GM12878 (cell line): ENCODE data around the gene TMEM72. TPM values are rescaled to one million over a fixed set of nuclear protein-coding genes. Genes with fewer than 3 reads are reported as not detected.

Experiments
- ATAC-seq: fragments of 200-7000 bp; cut with Tn5 transposase; 3 replicates; pipeline ENCODE4 v1.9.1; 2020; ENCODE audit warnings: mild to moderate bottlenecking, moderate library complexity
- BruUV-seq: library from RNA; stranded (reverse); fragments of 400-500 nt; replicated peaks from 2 replicates; lab custom pipeline; 2021; lab: Mats Ljungman, UMichigan
- CTCF ChIA-PET: fragments of 300-600 bp; sonication (Branson Sonifier 250); formaldehyde crosslinking; extraction: SDS; loops from one replicate; lab custom pipeline; 2021; ENCODE audit warnings: inconsistent platforms; lab: Yijun Ruan, JAX
- POLR2A ChIA-PET: fragments of 350-600 bp; formaldehyde crosslinking; extraction: SDS; loops from one replicate; lab custom pipeline; 2021; ENCODE audit warnings: inconsistent platforms; lab: Charles Lee
- RAD21 ChIA-PET: fragments of 300-600 bp; sonication (Branson Sonifier 250); formaldehyde crosslinking; loops from one replicate; lab custom pipeline; 2023; ENCODE audit warnings: antibody characterized with exemption; ENCODE audit not compliant: unreplicated experiment; lab: Charles Lee
- SMC1A ChIA-PET: fragments of 300-600 bp; sonication (Branson Sonifier 250); formaldehyde crosslinking; loops from one replicate; lab custom pipeline; 2023; ENCODE audit not compliant: unreplicated experiment, uncharacterized antibody; lab: Charles Lee
- DNase-seq: peaks from one replicate; pipeline ENCODE4 v3.0.0-alpha.2; 2011; ENCODE audit warnings: low read depth, low spot score
- FAIRE-seq: peaks from 3 replicates; lab custom pipeline; 2011; peaks lifted over from hg19 to GRCh38; lab: Jason Lieb, UNC
- H2AFZ ChIP-seq: 2 replicates; pipeline ENCODE4 v1.6.0; 2011; ENCODE audit warnings: low read depth, low read length, control low read depth; ENCODE audit not compliant: control insufficient read depth
- H3K27ac ChIP-seq: 2 replicates; pipeline ENCODE4 v1.5.1; 2011; ENCODE audit warnings: control low read depth; ENCODE audit not compliant: control insufficient read depth, insufficient read depth
- H3K27me3 ChIP-seq, 2 experiments: replicated peaks in 1 of 2; 2 replicates each; pipeline versions ENCODE4 v1.6.0 to v1.6.1; 2011; ENCODE audit warnings: low read length in 1 of 2; ENCODE audit not compliant: control insufficient read depth in 2 of 2, insufficient read depth in 2 of 2
- H3K36me3 ChIP-seq, 2 experiments: 2 replicates each; pipeline ENCODE4 v1.5.1; 2011; ENCODE audit warnings: low read length in 1 of 2; ENCODE audit not compliant: control insufficient read depth in 2 of 2, insufficient read depth in 2 of 2
- H3K4me1 ChIP-seq: 2 replicates; pipeline ENCODE4 v1.6.1; 2011; ENCODE audit warnings: mild to moderate bottlenecking, low read length, moderate library complexity, mixed read lengths; ENCODE audit not compliant: control insufficient read depth, insufficient read depth
- H3K4me2 ChIP-seq: 2 replicates; pipeline ENCODE4 v1.6.0; 2011; ENCODE audit warnings: control low read depth; ENCODE audit not compliant: control insufficient read depth, insufficient read depth
- H3K4me3 ChIP-seq: fragments of 200-600 bp; sonication (generic); 2 replicates; pipeline ENCODE4 v1.5.1; 2016
- H3K79me2 ChIP-seq: 2 replicates; pipeline ENCODE4 v1.6.0; 2011; ENCODE audit warnings: low read length; ENCODE audit not compliant: control insufficient read depth, insufficient read depth
- H3K9ac ChIP-seq: 2 replicates; pipeline ENCODE4 v1.8.0; 2011; ENCODE audit warnings: low read length, control low read depth, mixed read lengths; ENCODE audit not compliant: control insufficient read depth, insufficient read depth
- H3K9me3 ChIP-seq: replicated peaks from 3 replicates; pipeline ENCODE4 v1.5.1; 2011; ENCODE audit warnings: mild to moderate bottlenecking, low read length; ENCODE audit not compliant: control insufficient read depth, insufficient read depth
- H4K20me1 ChIP-seq: 2 replicates; pipeline ENCODE4 v1.6.0; 2011; ENCODE audit not compliant: control insufficient read depth, insufficient read depth
- CREB1 ChIP-seq: IDR thresholded peaks from 2 replicates; pipeline ENCODE4 v1.6.1; 2012; ENCODE audit warnings: low read depth, mild to moderate bottlenecking, inconsistent platforms
- EGR1 ChIP-seq, 2 experiments: IDR thresholded peaks; 1 replicate in 1 of 2; 2 replicates in 1 of 2; pipeline ENCODE4 v1.6.1; 2011 to 2012; ENCODE audit warnings: low read depth in 2 of 2, low read length in 2 of 2, borderline replicate concordance in 1 of 2, mild to moderate bottlenecking in 1 of 2, moderate library complexity in 1 of 2
- IKZF2 ChIP-seq, 2 experiments: fragments of 450-650 bp; IDR thresholded peaks; 2 replicates each; pipeline ENCODE4 v1.6.1; 2017; ENCODE audit warnings: mild to moderate bottlenecking in 2 of 2, moderate library complexity in 2 of 2
- NBN ChIP-seq: fragments of 450-650 bp; IDR thresholded peaks from 2 replicates; pipeline ENCODE4 v1.6.1; 2016
- NR2F1 ChIP-seq: fragments of 450-650 bp; conservative IDR thresholded peaks from 2 replicates; pipeline ENCODE4 v1.6.1; 2017; ENCODE audit warnings: mild to moderate bottlenecking
- PML ChIP-seq: IDR thresholded peaks from 2 replicates; pipeline ENCODE4 v1.6.1; 2012; ENCODE audit warnings: low read length, inconsistent platforms
- RFX5 ChIP-seq: IDR thresholded peaks from 2 replicates; pipeline ENCODE4 v1.6.1; 2011; ENCODE audit warnings: low read depth, low read length, improper control_type of control experiment
- SIX5 ChIP-seq: IDR thresholded peaks from 2 replicates; pipeline ENCODE4 v1.6.1; 2011; ENCODE audit warnings: mild to moderate bottlenecking, low read depth, low read length, moderate library complexity; ENCODE audit not compliant: severe bottlenecking
- SMARCA5 ChIP-seq: fragments of 450-650 bp; IDR thresholded peaks from 2 replicates; pipeline ENCODE4 v1.6.1; 2017; ENCODE audit warnings: mild to moderate bottlenecking
- SMC3 ChIP-seq: IDR thresholded peaks from 2 replicates; pipeline ENCODE4 v1.6.1; 2011; ENCODE audit warnings: low read length, improper control_type of control experiment, borderline replicate concordance
- TCF12 ChIP-seq: IDR thresholded peaks from 2 replicates; pipeline ENCODE4 v1.6.1; 2011; ENCODE audit warnings: low read depth, mild to moderate bottlenecking, low read length
- ZNF24 ChIP-seq: fragments of 450-650 bp; IDR thresholded peaks from 2 replicates; pipeline ENCODE4 v1.6.1; 2017; ENCODE audit warnings: antibody characterized with exemption, mild to moderate bottlenecking
- WGBS: methylation state at CpG from one replicate; pipeline ENCODE4 v1.1.6; 2016; ENCODE audit warnings: low lambda C conversion rate; ENCODE audit not compliant: insufficient replicate concordance, insufficient coverage; ENCODE audit errors: missing lambda C conversion rate; 5-methylcytosine and 5-hydroxymethylcytosine counted together
- in situ Hi-C: fragments of 300-500 bp; cut with MboI; formaldehyde crosslinking; loops from 9 replicates; pipeline ENCODE4 v1.14.3; 2018; ENCODE audit warnings: mixed read lengths
- intact Hi-C: fragments of 100-400 bp; cut with micrococcal nuclease; formaldehyde crosslinking; loops from one replicate; pipeline ENCODE4 v1.14.2; 2022; ENCODE audit not compliant: unreplicated experiment
- polyA plus RNA-seq, 11 experiments: library from polyadenylated mRNA; depleted of rRNA in 4 of 11; unstranded in 6 of 11; stranded (reverse) in 5 of 11; fragments of >200 nt; fragmentation: Nextera tagmentation in 4 of 11; fragmentation: Illumina TruSeq in 1 of 11; extraction: Ambion mirVana in 4 of 11; extraction: Trizol in 1 of 11; gene quantifications; 1 replicate in 1 of 11; 2 replicates in 10 of 11; pipeline versions ENCODE4 v1.2.1 to v1.2.3, GENCODE V29; 2011 to 2016; ENCODE audit warnings: inconsistent platforms in 2 of 11, missing spikeins in 2 of 11, low read depth in 1 of 11
- total RNA-seq, 4 experiments: library from RNA; depleted of rRNA in 3 of 4; stranded (reverse); fragments of >200 nt in 3 of 4; fragmentation: Illumina TruSeq in 1 of 4; extraction: Trizol in 1 of 4; gene quantifications; 2 replicates each; pipeline versions ENCODE4 v1.2.1 to v1.2.3, GENCODE V29; 2013 to 2021
- TF ChIP-seq, protein P1 (sequence below): IDR thresholded peaks from 2 replicates; pipeline ENCODE4 v1.6.1; 2011; ENCODE audit warnings: mild to moderate bottlenecking, low read depth, low read length, moderate library complexity; ENCODE audit not compliant: insufficient replicate concordance
- TF ChIP-seq, protein P2 (sequence below): fragments of 450-650 bp; IDR thresholded peaks from 2 replicates; pipeline ENCODE4 v1.6.1; 2017; ENCODE audit warnings: mild to moderate bottlenecking, moderate library complexity
- TF ChIP-seq, protein P3 (sequence below): IDR thresholded peaks from 2 replicates; pipeline ENCODE4 v1.6.1; 2012; ENCODE audit warnings: low read length, inconsistent platforms
- TF ChIP-seq, protein P4 (sequence below): IDR thresholded peaks from 2 replicates; pipeline ENCODE4 v1.6.1; 2012; ENCODE audit warnings: low read depth, low read length, improper control_type of control experiment

Gene TMEM72
- total and polyA plus RNA-seq, 10 of the 15 experiments (the other 5 are each of a cell fraction or from before 2014, with no cell fraction given) = 0.12 TPM; not detected in 9

DNA sequence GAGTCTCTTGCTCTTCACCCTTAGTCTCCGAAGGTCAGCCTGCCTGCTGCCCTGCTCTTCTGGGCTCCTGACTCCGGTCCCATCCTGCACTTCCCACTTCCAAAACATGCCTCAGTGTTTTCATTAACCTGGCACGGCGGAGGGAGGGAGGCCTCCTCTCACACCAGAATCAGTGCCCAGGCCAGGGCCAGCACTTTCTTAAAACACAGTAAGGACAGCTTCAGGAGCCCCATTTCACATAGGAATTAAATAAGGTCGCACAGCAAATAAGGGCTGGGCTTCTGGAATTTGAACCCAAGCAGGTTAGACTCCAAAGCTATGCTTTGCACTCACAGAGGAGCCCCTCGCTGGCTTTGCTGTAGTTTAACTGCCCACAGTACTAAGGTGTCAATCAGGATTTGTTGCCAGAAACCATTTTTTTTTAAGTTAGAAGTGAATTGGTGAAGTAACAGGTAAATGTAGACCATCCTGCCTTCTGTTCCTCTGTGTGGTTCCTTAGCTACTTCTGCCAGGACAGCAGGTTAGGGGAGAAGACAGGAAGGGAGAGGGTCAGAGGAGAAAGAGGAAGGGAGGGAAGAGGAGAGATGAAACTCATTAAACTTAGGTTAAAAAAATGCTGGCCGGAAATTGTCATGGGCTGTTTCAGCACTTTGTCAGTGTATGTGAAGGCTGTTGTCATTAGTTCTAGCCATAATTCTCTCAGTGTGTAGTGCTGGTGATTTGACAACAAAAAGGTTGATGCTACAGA lies 49.5 kb downstream of the TMEM72 start:
- H3K9ac ChIP-seq = peak overlapping the region; percentile 47
- H3K36me3 ChIP-seq = no peaks in the 10 kb centered on the region
- no peaks in the 10 kb centered on the region for H3K9me3 ChIP-seq
- DNase-seq (no peak), FAIRE-seq (peak; percentile 59), ATAC-seq (peak; percentile 0; the same call in 2 of the 3 replicates)
- ChIA-PET CTCF (interaction anchor here (1.3 to 9.1 kb wide), 6 partner anchors 10 to 27 kb away, joined by 4 to 116 read pairs (median 5); partner anchors contain the start of gene DEPP1), SMC1A (interaction anchor here (2.0 to 9.3 kb wide), 6 partner anchors 13 to 43 kb away, joined by 6 to 147 read pairs (median 9); partner anchors contain the start of gene DEPP1), RAD21 (interaction anchor here (1.5 to 9.2 kb wide), 5 partner anchors 8 to 18 kb away, joined by 4 to 124 read pairs (median 38); partner anchors contain the start of gene DEPP1), POLR2A (interaction anchor here (1.0 to 14.0 kb wide), 5 partner anchors 8 to 27 kb away, joined by 3 to 174 read pairs (median 8); partner anchors contain the start of gene DEPP1)
- H3K27me3 ChIP-seq = no peaks in the 10 kb centered on the region
- intact Hi-C loops = loop anchor here (10.0 kb wide), 2 partner anchors 414 to 1816 kb away; partner anchors contain the start of gene ALOX5
- H4K20me1 ChIP-seq = no peaks in the 10 kb centered on the region
- peak overlapping the region; percentile 1; the same call in 1 of the 2 replicates for H2AFZ ChIP-seq
- 73% methylated on average over 7 of the region's 7 CpGs for WGBS
- in situ Hi-C loops = loop anchor here (10.0 to 25.0 kb wide), 2 partner anchors 1556 to 1798 kb away; partner anchors contain the start of gene HNRNPF
- H3K79me2 ChIP-seq = peaks cover 43% of the 10 kb centered on the region
- peak overlapping the region; percentile 82 for H3K4me2 ChIP-seq
- H3K4me3 ChIP-seq = peak overlapping the region; percentile 78
- peak overlapping the region; percentile 45 for H3K27ac ChIP-seq
- no TSS peak for BruUV-seq
- peaks cover 55% of the 10 kb centered on the region for H3K4me1 ChIP-seq
- TF ChIP-seq SMARCA5 (no peak), TCF12 (no peak), ZNF24 (no peak), NBN (peak; percentile 66), SIX5 (no peak), RFX5 (no peak), EGR1 (IDR thresholded peaks at IDR 0.05; ENCODE audit: borderline replicate concordance in 1 of 2, low read depth in 2 of 2, low read length in 2 of 2) (no peak), NR2F1 (no peak), PML (no peak), IKZF2 (IDR thresholded peaks at IDR 0.05) (peak; percentile 32 to 35; a peak in 2 of 4 replicates), CREB1 (no peak), SMC3 (no peak)
- TF ChIP-seq, protein P1, sequence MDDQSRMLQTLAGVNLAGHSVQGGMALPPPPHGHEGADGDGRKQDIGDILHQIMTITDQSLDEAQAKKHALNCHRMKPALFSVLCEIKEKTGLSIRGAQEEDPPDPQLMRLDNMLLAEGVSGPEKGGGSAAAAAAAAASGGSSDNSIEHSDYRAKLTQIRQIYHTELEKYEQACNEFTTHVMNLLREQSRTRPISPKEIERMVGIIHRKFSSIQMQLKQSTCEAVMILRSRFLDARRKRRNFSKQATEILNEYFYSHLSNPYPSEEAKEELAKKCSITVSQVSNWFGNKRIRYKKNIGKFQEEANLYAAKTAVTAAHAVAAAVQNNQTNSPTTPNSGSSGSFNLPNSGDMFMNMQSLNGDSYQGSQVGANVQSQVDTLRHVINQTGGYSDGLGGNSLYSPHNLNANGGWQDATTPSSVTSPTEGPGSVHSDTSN = peak; percentile 42
- TF ChIP-seq, protein P2, sequence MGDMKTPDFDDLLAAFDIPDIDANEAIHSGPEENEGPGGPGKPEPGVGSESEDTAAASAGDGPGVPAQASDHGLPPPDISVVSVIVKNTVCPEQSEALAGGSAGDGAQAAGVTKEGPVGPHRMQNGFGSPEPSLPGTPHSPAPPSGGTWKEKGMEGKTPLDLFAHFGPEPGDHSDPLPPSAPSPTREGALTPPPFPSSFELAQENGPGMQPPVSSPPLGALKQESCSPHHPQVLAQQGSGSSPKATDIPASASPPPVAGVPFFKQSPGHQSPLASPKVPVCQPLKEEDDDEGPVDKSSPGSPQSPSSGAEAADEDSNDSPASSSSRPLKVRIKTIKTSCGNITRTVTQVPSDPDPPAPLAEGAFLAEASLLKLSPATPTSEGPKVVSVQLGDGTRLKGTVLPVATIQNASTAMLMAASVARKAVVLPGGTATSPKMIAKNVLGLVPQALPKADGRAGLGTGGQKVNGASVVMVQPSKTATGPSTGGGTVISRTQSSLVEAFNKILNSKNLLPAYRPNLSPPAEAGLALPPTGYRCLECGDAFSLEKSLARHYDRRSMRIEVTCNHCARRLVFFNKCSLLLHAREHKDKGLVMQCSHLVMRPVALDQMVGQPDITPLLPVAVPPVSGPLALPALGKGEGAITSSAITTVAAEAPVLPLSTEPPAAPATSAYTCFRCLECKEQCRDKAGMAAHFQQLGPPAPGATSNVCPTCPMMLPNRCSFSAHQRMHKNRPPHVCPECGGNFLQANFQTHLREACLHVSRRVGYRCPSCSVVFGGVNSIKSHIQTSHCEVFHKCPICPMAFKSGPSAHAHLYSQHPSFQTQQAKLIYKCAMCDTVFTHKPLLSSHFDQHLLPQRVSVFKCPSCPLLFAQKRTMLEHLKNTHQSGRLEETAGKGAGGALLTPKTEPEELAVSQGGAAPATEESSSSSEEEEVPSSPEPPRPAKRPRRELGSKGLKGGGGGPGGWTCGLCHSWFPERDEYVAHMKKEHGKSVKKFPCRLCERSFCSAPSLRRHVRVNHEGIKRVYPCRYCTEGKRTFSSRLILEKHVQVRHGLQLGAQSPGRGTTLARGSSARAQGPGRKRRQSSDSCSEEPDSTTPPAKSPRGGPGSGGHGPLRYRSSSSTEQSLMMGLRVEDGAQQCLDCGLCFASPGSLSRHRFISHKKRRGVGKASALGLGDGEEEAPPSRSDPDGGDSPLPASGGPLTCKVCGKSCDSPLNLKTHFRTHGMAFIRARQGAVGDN = peak; percentile 80
- TF ChIP-seq, protein P3, sequence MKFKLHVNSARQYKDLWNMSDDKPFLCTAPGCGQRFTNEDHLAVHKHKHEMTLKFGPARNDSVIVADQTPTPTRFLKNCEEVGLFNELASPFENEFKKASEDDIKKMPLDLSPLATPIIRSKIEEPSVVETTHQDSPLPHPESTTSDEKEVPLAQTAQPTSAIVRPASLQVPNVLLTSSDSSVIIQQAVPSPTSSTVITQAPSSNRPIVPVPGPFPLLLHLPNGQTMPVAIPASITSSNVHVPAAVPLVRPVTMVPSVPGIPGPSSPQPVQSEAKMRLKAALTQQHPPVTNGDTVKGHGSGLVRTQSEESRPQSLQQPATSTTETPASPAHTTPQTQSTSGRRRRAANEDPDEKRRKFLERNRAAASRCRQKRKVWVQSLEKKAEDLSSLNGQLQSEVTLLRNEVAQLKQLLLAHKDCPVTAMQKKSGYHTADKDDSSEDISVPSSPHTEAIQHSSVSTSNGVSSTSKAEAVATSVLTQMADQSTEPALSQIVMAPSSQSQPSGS = no peak
- TF ChIP-seq, protein P4, sequence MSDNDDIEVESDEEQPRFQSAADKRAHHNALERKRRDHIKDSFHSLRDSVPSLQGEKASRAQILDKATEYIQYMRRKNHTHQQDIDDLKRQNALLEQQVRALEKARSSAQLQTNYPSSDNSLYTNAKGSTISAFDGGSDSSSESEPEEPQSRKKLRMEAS = no peak
